ENCODE results near the gene IRGQ. TPM values are rescaled to one million over a fixed set of nuclear protein-coding genes. Genes with fewer than 3 reads are reported as not detected.
"Not testable (repeated sequence)": the region's sequence is repeated elsewhere in the genome, so short reads cannot be mapped to it uniquely, and the experiment has no call there.

Gene IRGQ
- total RNA-seq, 1 donor from 2014 or later: 140 TPM

DNA sequence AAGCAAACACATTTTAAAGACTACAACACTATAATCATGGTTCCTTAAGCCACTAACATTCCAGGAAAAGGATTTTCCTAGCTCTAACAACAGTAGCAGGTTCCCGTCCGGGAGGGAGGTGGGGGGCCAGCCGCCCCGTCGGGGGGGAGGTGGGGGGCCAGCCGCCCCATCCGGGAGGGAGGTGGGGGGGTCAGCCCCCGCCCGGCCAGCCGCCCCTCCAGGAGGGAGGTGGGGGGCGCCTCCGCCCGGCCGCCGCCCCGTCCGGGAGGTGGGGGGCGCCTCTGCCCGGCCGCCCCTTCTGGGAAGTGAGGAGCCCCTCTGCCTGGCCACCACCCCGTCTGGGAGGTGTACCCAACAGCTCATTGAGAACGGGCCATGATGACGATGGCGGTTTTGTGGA, 48.0 kb downstream of the IRGQ start:
- FAIRE-seq; DNase-seq (ENCODE audit: low spot score in 2 of 2): not testable (repeated sequence)

DNA sequence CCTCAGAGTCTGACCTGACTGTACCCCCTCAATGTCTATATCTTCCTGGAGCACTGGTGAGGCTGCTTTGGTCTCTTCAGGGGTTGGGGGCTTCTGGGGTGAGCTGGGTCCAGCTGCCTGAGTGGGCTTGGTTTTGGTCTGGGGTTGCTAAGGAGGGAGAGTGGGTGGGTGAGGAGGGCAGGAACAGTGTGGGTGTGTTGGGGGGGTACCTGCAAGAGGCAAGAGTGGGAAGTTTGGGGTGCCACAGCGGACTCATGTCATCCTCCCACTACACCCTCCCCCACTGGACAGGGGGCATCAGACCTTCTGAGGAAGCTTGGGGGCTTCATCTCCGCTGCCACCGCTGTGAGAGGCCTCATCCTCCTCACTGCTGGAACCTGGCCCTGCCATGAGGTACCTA, 49.4 kb downstream of the IRGQ start:
- no peak for DNase-seq (ENCODE audit: low spot score in 2 of 2)
- FAIRE-seq: no peak

DNA sequence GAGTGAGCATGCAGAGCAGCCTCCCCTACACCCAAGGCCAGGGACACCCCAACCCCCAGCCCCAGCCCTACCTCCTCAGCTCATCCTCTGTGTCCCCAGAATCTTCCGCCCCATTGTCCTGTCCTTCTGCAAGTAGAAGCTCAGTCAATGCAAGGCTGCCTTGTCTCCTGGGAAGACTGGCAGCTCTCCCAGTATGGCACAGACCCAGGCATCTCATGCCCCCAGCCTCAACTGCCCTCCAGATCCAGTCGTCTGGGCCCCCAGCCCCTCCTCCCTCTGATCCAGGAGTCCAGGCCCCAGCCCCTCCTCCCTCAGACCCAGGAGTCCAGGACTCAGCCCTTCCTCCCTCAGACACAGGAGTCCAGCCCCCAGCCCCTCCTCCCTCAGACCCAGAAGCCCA, 50.0 kb downstream of the IRGQ start:
- FAIRE-seq (no peak), DNase-seq (ENCODE audit: low spot score in 2 of 2) (no peak)

DNA sequence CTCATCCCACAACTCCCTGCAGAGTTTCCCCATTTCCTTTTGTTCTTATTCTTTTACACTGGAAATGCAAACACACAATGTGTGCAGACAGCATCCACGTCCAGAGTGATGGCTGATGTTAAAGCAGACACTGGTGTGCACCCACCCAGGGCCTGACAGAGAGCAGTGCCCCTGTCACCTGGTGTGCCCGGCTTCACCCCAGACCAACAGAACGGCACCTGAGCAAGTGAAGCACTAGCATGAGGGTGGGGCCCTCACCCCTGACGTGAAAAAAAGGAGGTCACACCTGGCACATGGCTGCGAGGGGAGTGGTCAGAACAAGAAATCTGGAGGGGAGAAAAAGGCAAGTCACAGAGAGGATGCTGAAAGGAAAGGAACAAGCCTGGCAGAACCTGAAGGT, 50.7 kb downstream of the IRGQ start:
- FAIRE-seq (no peak), DNase-seq (ENCODE audit: low spot score in 2 of 2) (no peak)

DNA sequence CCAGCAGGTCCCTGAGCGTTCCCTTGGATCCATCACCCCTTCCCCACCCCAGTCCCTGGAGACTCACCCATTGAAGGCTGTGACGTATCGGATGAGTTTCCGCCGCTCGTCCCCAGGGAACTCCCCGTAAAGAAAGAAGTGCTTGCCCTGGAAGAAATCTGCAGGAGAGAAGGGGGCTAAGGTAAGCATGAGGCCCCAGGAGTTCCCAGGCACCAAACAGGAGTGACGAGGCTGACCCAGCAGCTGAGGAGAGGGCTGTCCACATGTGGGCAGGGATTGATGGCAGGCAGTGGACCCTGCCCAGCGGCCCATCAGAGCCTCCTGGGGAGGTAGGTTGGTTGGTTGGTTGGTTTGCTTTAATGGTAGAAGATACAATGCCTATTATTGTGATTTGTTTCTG, 51.9 kb downstream of the IRGQ start:
- DNase-seq (ENCODE audit: low spot score in 2 of 2) (no peak), FAIRE-seq (no peak)

DNA sequence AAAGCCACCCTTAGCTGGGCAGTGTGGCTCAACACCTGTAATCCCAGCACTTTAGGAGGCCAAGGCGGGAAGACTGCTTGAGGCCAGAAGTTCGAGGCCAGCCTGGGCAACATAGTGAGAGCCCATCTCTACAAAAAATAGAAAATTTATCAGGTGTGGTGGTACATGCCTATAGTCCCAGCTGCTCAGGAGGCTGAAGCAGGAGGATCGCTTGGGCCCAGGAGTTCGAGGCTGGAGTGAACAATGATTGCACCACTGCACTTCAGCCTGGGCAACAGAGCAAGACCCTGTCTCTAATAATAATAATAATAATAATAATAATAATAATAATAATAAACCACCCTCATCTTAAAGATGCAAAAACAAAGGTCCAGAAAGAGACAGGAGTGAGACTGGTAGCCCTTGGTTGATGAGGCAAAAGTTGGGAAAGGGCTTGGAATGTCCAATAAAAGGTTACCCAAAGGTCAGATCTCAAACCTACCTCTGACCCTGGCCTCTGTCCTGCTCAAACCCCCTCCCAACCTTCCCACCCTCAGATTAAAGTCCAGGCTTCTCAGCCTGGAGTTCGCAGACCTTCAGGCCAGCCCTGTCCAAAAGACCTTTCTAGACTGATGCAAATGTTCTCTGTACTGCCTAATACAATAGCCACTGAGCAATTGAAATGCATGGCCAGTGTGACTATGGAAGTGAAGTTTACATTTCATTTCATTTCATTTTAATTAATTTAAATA, 53.8 kb downstream of the IRGQ start:
- DNase-seq (ENCODE audit: low spot score in 2 of 2): no peak
- FAIRE-seq: no peak

DNA sequence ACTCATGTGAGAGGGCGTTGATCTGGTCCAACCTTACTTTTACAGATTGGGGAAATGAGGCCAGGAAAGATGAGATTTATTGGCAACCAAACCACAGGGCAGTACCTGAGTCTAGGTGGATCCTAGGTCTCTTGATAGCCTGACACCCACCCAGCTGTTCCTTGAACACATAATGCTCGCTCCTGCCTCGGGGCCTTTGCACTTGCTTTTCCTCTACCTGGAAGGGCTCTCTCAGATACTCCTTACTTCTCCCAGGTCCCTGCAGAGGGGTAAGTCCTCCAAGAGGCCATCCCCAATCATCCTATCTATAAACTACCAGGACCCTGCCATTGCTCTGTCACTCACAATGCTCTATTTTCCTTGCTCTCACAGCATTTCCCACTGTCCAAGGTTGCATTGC, 55.6 kb downstream of the IRGQ start:
- DNase-seq (ENCODE audit: low spot score in 2 of 2) (no peak), FAIRE-seq (no peak)

DNA sequence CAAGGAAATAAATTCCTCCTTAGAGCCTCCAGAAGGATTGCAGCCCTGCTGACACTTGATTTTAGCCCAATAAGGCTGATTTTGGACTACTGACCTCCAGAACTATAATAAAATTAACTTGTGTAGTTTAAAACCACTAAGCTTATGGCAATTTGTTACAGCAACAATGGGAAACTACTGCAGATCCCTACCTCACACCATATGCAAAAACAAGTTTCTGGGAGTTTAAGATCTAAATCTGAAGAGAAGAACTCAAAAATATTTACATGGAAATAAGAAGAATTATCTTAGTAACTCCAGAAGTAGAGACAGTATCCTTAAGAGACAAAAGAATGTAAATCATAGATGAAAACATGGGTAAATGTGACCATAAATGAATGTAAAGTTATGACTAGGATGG, 57.0 kb downstream of the IRGQ start:
- DNase-seq (ENCODE audit: low spot score in 2 of 2) (no peak), FAIRE-seq (no peak)

DNA sequence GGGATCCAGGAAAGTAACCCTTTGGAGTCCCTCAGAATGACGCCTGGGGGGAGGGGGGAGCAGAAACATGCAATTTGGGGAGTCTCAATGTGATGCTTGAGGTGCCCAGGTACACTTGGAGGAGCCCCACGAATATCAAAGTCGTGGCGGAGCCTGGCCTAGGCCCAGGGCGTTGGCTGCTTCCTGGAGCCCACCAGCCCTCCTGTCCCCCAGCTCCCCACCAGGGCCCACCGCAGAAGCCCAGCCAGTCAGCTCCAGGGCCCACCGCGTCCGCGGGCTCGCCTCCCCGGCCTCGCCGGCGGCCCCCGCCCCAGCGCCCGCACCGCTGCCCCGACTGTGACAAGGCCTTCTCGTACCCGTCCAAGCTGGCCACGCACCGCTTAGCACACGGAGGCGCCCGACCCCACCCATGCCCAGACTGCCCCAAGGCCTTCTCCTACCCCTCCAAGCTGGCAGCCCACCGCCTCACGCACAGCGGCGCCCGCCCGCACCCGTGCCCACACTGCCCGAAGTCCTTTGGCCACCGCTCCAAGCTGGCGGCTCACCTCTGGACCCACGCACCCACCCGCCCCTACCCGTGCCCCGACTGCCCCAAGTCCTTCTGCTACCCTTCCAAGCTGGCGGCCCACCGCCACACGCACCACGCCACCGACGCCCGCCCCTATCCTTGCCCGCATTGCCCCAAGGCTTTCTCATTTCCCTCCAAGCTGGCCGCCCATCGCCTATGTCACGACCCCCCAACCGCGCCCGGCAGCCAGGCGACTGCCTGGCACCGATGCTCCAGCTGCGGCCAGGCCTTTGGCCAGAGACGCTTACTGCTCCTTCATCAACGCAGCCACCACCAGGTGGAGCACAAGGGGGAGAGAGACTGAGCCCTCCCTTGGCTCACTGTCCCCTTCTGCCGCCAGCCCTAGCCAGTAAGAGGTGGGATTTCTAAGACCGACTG, 60.8 kb downstream of the IRGQ start:
- DNase-seq (ENCODE audit: low spot score in 2 of 2): peak; percentile 56 to 72
- no peak for FAIRE-seq

Other genes with a start within 250 kb of the IRGQ start
- gene CD177, start 242.4 kb downstream of the IRGQ start, total RNA-seq: 1.2 TPM
- not detected for gene TEX101, start 181.2 kb downstream of the IRGQ start, total RNA-seq
- under 0.01 TPM for gene LYPD3, start 130.5 kb downstream of the IRGQ start, total RNA-seq
- 1.2 TPM for gene PHLDB3, start 91.4 kb downstream of the IRGQ start, total RNA-seq
- gene ETHE1, start 68.9 kb downstream of the IRGQ start, total RNA-seq: 19.2 TPM
- 0.82 TPM for gene ZNF575, start 62.9 kb downstream of the IRGQ start, total RNA-seq
- gene XRCC1, start 20.6 kb downstream of the IRGQ start, total RNA-seq: 13.9 TPM
- 6.9 TPM for gene PINLYP, start 20.3 kb downstream of the IRGQ start, total RNA-seq
- gene ZNF576, start 461 bp upstream of the IRGQ start, total RNA-seq: 5.3 TPM
- not detected for gene SRRM5, start 16.0 kb upstream of the IRGQ start, total RNA-seq
- 157 TPM for gene ZNF428, start 23.5 kb upstream of the IRGQ start, total RNA-seq
- gene CADM4, start 43.7 kb upstream of the IRGQ start, total RNA-seq: 93.3 TPM
- gene PLAUR, start 74.0 kb upstream of the IRGQ start, total RNA-seq: 2.9 TPM
- not detected for gene IRGC, start 119.9 kb upstream of the IRGQ start, total RNA-seq
- 6.9 TPM for gene SMG9, start 158.8 kb upstream of the IRGQ start, total RNA-seq
- gene KCNN4, start 184.8 kb upstream of the IRGQ start, total RNA-seq: not detected
- 2.0 TPM for gene LYPD5, start 206.3 kb upstream of the IRGQ start, total RNA-seq
- gene ZNF283, start 231.2 kb upstream of the IRGQ start, total RNA-seq: 33.4 TPM